ENCODE results near the gene P2RX1. TPM values are rescaled to one million over a fixed set of nuclear protein-coding genes. Genes with fewer than 3 reads are reported as not detected.
A peak's percentile ranks its signal among the peaks of the same experiment; 100 is the strongest.

The P2RX1 gene
- total and polyA plus RNA-seq, 8 donors: 17.7 to 41.8 (median 24.9) TPM

DNA sequence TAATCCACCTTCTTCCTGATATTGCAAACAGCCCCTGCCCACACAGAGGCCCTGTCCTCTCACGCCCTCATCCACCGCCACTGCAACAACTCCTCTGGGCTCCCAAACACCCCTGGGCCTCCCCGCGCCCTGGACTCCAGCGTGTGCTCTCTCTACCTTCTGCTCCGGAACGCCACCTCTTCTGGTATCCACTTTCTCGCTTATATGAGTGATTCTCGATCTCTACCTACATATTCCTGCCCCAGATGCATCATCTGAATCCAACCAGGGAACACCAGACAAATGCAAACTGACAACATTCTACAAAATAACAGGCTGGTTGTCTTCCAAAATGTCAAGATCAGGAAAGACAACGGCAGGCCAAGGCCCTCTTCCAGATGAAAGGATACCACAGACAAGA is 42.4 kb downstream of the P2RX1 start:
- Histone ChIP-seq H3K27me3 (no peaks in the 10 kb centered on the region), H3K9me3 (no peaks in the 10 kb centered on the region), H3K27ac (no peak overlapping the region), H3K4me1 (no peaks in the 10 kb centered on the region), H3K36me3 (peaks cover 0 to 11% (median 0%) of the 10 kb centered on the region in 3 donors), H3K4me3 (no peak overlapping the region)
- intact Hi-C loops (cut with DNase I): no loop called here
- DNase-seq (no peak), FAIRE-seq (no peak), ATAC-seq (no peak)
- 94 to 96% methylated on average over 10 of the region's 10 CpGs for WGBS, 2 donors
- TF ChIP-seq, protein P1, sequence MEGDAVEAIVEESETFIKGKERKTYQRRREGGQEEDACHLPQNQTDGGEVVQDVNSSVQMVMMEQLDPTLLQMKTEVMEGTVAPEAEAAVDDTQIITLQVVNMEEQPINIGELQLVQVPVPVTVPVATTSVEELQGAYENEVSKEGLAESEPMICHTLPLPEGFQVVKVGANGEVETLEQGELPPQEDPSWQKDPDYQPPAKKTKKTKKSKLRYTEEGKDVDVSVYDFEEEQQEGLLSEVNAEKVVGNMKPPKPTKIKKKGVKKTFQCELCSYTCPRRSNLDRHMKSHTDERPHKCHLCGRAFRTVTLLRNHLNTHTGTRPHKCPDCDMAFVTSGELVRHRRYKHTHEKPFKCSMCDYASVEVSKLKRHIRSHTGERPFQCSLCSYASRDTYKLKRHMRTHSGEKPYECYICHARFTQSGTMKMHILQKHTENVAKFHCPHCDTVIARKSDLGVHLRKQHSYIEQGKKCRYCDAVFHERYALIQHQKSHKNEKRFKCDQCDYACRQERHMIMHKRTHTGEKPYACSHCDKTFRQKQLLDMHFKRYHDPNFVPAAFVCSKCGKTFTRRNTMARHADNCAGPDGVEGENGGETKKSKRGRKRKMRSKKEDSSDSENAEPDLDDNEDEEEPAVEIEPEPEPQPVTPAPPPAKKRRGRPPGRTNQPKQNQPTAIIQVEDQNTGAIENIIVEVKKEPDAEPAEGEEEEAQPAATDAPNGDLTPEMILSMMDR (IDR thresholded peaks at IDR 0.05): no peak

GRCh38 chr17:3870871-3871306 is 45.4 kb downstream of the P2RX1 start:
- TF ChIP-seq, protein P1 (IDR thresholded peaks at IDR 0.05): no peak
- no peaks in the 10 kb centered on the region for H3K9me3 ChIP-seq
- H3K4me3 ChIP-seq: no peak overlapping the region
- DNase-seq (no peak), ATAC-seq (peak in 3 of 4 donors; percentile 29 to 44 (median 39)), FAIRE-seq (no peak)
- intact Hi-C loops (cut with DNase I): no loop called here
- no peaks in the 10 kb centered on the region for H3K4me1 ChIP-seq
- no peak overlapping the region for H3K27ac ChIP-seq
- peaks cover 0 to 11% (median 0%) of the 10 kb centered on the region in 3 donors for H3K36me3 ChIP-seq
- H3K27me3 ChIP-seq: no peaks in the 10 kb centered on the region
- WGBS, 2 donors: 64 to 68% methylated on average over 11 of the region's 11 CpGs

- WGBS, 2 donors: 75% methylated on average over 11 of the region's 11 CpGs
- no peak overlapping the region for H3K27ac ChIP-seq
- DNase-seq: no peak
Measured at GRCh38 chr17:3867606-3868005, 48.7 kb downstream of the P2RX1 start.

DNA sequence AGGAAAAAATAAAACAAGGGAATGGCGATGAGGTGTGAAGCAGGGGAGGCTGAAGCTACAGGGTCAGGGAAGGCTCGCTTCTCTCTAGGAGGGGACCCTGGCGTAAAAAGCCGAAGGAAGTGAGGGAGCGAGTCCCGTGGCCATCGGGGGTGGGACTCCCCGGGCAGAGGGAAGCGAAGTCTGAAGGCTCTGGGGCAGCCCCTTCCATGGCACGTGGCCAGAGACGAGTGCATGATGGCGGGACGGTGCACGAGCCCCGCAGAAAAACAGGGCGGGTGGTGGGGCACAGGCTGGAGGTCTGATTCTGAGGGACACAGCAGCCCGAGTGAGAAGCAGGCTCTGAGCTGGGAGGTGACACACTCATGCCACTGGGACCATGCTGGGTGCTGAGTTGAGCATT is 49.2 kb downstream of the P2RX1 start:
- H3K27me3 ChIP-seq: no peaks in the 10 kb centered on the region
- WGBS, 2 donors: 85 to 89% methylated on average over 17 of the region's 17 CpGs
- intact Hi-C loops (cut with DNase I): no loop called here

More at GRCh38 chr17:3867606-3868005, 48.7 kb downstream of the P2RX1 start:
- ATAC-seq (no peak), FAIRE-seq (no peak)
- intact Hi-C loops (cut with DNase I): no loop called here
- TF ChIP-seq, protein P1 (IDR thresholded peaks at IDR 0.05): no peak
- no peak overlapping the region for H3K4me3 ChIP-seq
- no peaks in the 10 kb centered on the region for H3K4me1 ChIP-seq
- H3K36me3 ChIP-seq: peaks cover 0 to 2% (median 0%) of the 10 kb centered on the region in 3 donors
- no peaks in the 10 kb centered on the region for H3K9me3 ChIP-seq
- no peaks in the 10 kb centered on the region for H3K27me3 ChIP-seq

DNA sequence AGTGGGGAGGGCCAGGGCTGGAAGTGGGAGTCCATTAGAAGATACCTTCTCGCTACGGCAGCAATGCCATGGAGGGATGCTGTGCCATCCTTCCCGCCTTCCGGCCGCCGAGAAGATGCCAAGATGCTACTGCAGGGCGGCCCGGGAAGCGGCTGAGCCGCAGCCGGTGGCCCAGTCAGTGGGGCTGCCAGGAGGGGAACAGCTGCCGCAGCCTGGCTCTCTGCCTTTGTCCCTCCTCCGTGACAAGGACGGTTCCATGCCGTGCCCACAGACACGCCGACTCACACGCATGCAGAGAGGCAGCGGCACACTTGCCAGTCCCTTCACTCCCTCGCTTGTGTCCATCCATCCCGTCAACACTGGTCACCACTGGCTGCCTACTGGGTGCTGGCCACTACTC is 50.0 kb downstream of the P2RX1 start:
- TF ChIP-seq, protein P1 (IDR thresholded peaks at IDR 0.05): no peak
- intact Hi-C loops (cut with DNase I): no loop called here
- Histone ChIP-seq H3K4me1 (no peaks in the 10 kb centered on the region), H3K27ac (no peak overlapping the region), H3K9me3 (no peaks in the 10 kb centered on the region), H3K4me3 (no peak overlapping the region), H3K27me3 (no peaks in the 10 kb centered on the region), H3K36me3 (no peaks in the 10 kb centered on the region)
- DNase-seq (no peak), FAIRE-seq (no peak), ATAC-seq (no peak)
- WGBS, 2 donors: 92 to 95% methylated on average over 19 to 21 of the region's 21 CpGs

More for the DNA sequence above, 49.2 kb downstream of the P2RX1 start:
- DNase-seq (no peak), ATAC-seq (no peak), FAIRE-seq (no peak)
- TF ChIP-seq, protein P1 (IDR thresholded peaks at IDR 0.05): no peak
- Histone ChIP-seq H3K4me3 (no peak overlapping the region), H3K36me3 (no peaks in the 10 kb centered on the region), H3K4me1 (no peaks in the 10 kb centered on the region), H3K9me3 (no peaks in the 10 kb centered on the region), H3K27ac (no peak overlapping the region)
